ENCODE measurements around the gene PPP2R2C. TPM values are rescaled to one million over a fixed set of nuclear protein-coding genes. Genes with fewer than 3 reads are reported as not detected.

Gene PPP2R2C
- total and polyA plus RNA-seq, 2 of the 4 experiments (the other 2 are of a cell fraction): 0.03 TPM; not detected in 1

DNA sequence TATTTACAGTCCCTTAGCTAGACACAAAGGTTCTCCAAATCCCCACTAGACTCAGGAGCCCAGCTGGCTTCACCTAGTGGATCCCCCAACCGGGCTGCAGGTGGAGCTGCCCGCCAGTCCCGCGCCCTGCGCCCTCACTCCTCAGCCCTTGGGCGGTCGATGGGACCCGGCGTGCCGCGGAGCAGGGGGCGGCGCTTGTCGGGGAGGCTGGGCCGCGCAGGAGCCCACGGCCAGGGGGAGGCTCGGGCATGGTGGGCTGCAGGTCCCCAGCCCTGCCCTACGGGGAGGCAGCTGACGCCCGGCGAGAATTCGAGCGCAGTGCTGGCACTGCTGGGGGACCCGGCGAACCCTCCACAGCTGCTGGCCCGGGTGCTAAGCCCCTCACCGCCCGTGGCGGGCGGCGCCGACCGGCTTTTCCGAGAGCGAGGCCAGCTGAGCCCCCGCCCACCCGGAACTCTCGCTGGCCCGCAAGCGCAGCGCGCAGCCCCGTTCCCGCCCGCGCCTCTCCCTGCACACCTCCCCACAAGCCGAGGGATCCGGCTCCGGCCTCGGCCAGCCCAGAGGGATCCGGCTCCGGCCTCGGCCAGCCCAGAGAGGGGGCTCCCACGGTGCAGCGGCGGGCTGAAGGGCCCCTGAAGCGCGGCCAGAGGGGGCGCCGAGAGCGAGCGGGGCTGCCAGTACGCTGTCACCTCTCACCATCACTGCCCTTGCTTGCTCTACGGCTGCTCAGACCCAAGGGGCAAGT is 163.3 kb downstream of the PPP2R2C start:
- Histone ChIP-seq H2AFZ (replicated peaks; ENCODE audit: low read length, poor library complexity) (peak overlapping the region; percentile 43), H2AK5ac (ENCODE audit: low read depth, low read length) (no peak overlapping the region), H3K9me3 (ENCODE audit: control insufficient read depth, insufficient read depth, low read length) (peaks cover 5% of the 10 kb centered on the region), H4K5ac (ENCODE audit: low read depth, low read length) (no peak overlapping the region), H3K4ac (ENCODE audit: low read depth, low read length) (no peak overlapping the region), H4K8ac (ENCODE audit: low read depth in 2 of 2, low read length in 2 of 2) (no peak overlapping the region), H3K18ac (ENCODE audit: low read depth, low read length) (no peak overlapping the region), H3K14ac (replicated peaks; ENCODE audit: low read depth, low read length) (no peak overlapping the region), H3K56ac (ENCODE audit: extremely low read depth, insufficient read depth, low read length) (no peak overlapping the region), H3K9ac (ENCODE audit: low read depth, low read length) (no peak overlapping the region), H3K27me3 (ENCODE audit: control insufficient read depth, insufficient read depth, low read length) (peaks cover 28% of the 10 kb centered on the region), H3K36me3 (ENCODE audit: control insufficient read depth, insufficient read depth, low read length) (peaks cover 3% of the 10 kb centered on the region; the same call in 1 of the 2 replicates), H2AK9ac (replicated peaks; ENCODE audit: low read depth, low read length, poor library complexity) (no peak overlapping the region), H4K91ac (ENCODE audit: insufficient read depth, low read depth, low read length) (no peak overlapping the region), H4K20me1 (ENCODE audit: insufficient read depth, low read length) (no peaks in the 10 kb centered on the region; the same call in 1 of the 2 replicates), H3K4me2 (ENCODE audit: low read depth, low read length) (no peak overlapping the region; the same call in 1 of the 2 replicates), H3K79me1 (ENCODE audit: low read depth in 1 of 2, low read length in 2 of 2) (no peaks in the 10 kb centered on the region), H3K4me1 (ENCODE audit: control insufficient read depth, insufficient read depth, low read length) (no peaks in the 10 kb centered on the region), H3K4me3 (ENCODE audit: insufficient read depth, low read depth, low read length) (peak overlapping the region; percentile 21), H2BK120ac (ENCODE audit: low read depth, low read length) (no peak overlapping the region), H3K27ac (ENCODE audit: insufficient read depth, low read length) (no peak overlapping the region), H2BK5ac (ENCODE audit: low read depth, low read length, poor library complexity, severe bottlenecking) (no peak overlapping the region), H2BK20ac (ENCODE audit: low read depth, low read length) (no peak overlapping the region), H3K9me1 (ENCODE audit: insufficient read depth, low read length) (no peaks in the 10 kb centered on the region), H3K23ac (ENCODE audit: low read depth, low read length) (no peak overlapping the region), H2BK15ac (ENCODE audit: low read depth, low read length) (no peak overlapping the region)
- ChIA-PET CTCF (no interaction called here), POLR2A (ENCODE audit: unreplicated experiment) (interaction anchor here (0.6 kb wide), 1 partner anchor 11 kb away, joined by 3 read pairs; no protein-coding TSS in a partner anchor)
- in situ Hi-C loops (cut with MboI; ENCODE audit: low sequenced_read_pairs) (no loop called here), dilution Hi-C loops (cut with HindIII; ENCODE audit: low sequenced_read_pairs, unreplicated experiment) (no loop called here), intact Hi-C loops (cut with micrococcal nuclease) (no loop called here)
- DNase-seq (no peak), ATAC-seq (ENCODE audit: low read depth) (peak; percentile 62)
- TF ChIP-seq MAFK (IDR thresholded peaks at IDR 0.05; ENCODE audit: low read depth, low read length): no peak
- BruUV-seq (replicated peaks): no TSS peak
- 10% methylated on average over 23 of the region's 65 CpGs; no CpG with 5 or more reads in 1 of the 2 experiments for WGBS, 2 experiments (ENCODE audit: extremely low coverage in 2 of 2, insufficient read length in 1 of 2)

All from IMR-90 (cell line).